ENCODE data around the gene CROCC2.

The CROCC2 gene

DNA sequence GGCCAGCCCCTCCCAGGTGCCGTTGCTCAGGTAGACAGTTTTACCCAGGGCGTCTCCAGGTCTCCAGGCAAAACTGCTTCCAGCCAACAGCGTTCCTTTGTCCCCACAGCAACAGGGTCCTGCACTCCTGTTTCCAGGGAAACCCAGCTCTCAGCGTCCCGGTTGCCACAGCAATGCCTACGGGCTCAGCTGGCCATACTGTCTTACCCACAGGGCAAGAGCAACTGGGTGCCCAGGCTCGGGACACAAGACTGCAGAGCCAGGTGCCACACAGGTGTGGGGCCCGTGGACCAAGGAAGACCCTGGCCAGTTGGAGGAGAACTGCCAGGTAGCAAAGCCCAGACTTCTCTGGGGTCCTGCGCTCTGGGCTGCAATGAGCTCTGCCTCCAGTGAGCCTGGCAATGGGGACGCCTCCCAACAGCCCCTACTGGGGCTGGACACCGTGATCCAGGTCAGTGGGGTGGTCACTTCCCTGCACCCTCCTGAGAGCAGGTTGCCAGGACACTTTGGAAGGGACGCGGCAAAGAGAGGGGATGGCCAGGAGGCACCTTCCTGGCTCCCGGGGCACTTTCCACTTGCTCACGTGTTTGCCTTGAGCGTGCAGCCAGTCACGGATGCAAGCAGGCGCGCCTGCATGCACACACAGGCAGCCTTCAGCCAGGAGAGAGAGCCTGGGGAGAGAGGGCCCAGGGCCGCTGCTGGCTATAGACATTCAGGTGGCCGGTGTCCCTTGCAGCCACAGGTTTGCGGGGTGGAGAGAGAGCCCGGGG lies at the start of gene CROCC2:
CROCC2 (plus strand) TSS at position 196 of the 770 bp plus-strand sequence; CDS start at position 374, 178 bp downstream.
- no peak for DNase-seq (ENCODE audit: low spot score)

DNA sequence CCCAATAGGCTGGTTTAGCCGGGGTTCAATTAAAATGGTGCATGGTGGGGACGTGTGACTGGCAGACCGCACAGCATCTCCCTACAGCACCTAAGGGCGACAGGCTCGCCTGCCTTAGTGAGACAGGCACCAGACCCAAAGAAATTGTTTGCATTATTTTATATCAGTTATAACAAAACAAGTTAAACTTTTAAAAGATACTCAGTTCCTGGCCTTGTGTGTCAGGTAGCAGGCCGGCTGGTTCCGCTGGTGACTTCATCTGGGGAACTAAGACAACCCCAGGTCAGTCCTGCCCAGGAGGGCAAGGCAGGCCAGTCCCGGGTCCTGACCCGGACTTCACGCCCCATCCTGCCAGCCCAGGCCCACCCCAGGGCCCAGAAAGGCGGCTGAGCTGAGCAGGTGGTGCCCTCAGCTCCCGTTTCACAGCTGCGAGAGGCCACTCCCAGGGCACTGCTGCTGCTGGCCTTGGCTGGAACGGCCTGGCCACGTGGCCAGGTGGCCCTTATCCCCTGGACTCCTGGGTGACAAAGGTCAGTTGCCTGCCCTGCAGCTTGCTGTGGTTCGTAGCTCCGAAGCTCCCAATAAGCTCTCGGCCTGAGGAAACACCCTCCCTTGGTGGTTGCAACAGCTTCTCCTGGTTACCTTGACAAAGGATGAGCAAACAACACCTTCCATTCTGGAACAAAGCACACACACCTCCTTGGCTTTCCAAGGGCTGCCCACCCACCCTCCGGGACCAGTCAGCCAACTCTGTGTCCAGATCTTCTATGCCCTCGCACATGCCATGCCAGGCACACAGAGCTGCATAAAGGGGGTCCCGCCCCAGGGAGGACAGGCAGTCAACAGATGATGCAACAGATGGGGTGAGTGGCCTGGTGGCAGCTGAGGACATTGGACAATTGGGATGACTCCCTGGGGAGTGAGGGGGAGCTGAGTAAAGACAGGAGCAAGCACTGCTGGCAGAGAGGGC lies 48.8 kb upstream of the CROCC2 start:
- DNase-seq (ENCODE audit: low spot score): no peak

DNA sequence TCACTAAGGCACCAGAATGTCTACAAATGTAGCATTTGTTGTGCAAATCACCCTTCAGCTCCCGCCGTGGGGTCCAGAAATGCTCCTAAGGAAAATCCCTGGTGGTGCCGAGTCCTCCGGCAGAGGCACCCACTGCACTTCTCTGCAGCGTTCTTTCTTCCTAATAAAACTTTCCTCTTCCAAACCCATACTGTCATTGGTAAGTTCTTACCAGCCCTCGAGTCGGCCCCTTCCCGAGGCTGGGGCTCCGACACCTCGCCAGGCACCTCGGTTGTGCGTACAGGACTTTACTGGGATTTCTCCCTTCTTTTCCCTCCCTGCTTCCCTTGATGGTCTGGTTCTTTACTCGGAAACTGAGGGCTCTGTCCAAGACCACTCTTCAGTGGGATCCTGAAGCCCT lies 47.8 kb upstream of the CROCC2 start:
- DNase-seq (ENCODE audit: low spot score): no peak

DNA sequence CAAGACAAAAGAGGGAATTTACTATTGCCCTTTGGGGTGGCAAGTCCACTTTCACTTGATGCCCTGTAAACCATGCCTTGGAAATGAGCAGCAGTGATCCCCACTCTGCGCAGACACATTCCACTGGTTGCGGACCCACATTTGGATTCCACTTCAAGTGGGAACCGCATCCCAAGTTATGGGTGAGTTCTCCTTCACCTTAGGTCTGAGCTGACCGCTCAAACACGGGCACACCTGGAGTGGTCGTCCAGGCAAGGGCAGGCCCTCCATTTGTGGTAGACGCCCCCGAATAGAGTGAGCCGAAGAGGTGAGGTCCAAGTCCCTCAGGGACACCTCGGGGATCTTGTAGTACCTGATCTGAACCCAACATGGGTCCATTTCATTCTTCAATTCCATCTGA lies 47.3 kb upstream of the CROCC2 start:
- DNase-seq (ENCODE audit: low spot score): no peak

DNA sequence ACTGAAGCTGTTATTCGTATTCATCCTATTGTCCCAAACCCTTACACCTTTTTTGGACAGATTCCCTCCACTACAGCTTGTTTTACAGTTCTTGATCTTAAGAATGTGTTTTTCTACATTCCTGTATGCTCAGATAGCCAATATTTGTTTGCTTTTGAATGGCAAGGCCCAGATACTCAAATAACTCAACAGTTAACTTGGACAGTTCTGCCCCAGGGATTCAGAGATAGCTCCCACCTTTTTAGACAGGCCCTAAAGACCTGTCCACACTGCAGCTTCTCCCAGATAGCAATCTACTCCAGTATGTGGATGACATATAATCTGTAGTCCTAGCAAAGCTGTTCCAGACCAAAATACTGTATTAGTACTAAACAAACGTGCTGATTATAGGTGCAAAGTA lies 44.6 kb upstream of the CROCC2 start:
- no peak for DNase-seq (ENCODE audit: low spot score)

DNA sequence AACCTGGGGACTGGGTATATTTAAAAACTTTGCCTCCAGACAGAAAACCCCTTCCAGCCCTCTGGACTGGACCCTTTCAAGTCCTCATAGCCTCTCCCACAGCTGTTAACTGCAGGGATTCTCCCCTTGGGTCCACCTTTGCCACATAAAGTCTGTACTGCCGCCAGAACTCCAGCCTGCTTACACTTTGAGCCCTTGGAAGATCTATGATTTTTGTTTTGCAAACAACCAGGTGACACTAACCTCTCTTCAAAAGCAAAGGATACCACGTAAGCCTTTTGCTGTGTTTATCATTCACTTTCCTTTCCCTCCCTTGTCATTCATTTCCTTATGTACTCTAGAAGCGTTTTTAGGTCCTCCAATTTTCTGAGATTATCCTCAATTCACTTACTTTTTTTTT lies 41.7 kb upstream of the CROCC2 start:
- no peak for DNase-seq (ENCODE audit: low spot score)

DNA sequence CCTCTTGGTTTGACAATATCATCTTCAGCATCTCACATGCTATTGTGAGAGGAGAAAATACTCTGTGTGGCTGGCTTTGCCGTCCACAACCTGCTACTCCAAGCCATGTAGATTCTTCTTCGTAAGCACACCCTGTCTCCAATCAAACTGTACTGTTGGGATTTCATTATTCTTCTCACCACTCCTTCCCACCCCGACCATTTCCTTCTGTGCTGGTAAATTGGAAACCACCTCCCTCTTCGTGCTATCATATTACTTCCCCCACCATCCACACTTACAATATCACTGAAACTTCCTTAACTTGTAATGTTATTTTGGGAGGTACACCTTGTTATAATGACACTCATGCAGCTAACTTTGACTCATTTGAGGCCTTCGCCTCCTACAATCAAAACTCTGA lies 40.7 kb upstream of the CROCC2 start:
- no peak for DNase-seq (ENCODE audit: low spot score)

DNA sequence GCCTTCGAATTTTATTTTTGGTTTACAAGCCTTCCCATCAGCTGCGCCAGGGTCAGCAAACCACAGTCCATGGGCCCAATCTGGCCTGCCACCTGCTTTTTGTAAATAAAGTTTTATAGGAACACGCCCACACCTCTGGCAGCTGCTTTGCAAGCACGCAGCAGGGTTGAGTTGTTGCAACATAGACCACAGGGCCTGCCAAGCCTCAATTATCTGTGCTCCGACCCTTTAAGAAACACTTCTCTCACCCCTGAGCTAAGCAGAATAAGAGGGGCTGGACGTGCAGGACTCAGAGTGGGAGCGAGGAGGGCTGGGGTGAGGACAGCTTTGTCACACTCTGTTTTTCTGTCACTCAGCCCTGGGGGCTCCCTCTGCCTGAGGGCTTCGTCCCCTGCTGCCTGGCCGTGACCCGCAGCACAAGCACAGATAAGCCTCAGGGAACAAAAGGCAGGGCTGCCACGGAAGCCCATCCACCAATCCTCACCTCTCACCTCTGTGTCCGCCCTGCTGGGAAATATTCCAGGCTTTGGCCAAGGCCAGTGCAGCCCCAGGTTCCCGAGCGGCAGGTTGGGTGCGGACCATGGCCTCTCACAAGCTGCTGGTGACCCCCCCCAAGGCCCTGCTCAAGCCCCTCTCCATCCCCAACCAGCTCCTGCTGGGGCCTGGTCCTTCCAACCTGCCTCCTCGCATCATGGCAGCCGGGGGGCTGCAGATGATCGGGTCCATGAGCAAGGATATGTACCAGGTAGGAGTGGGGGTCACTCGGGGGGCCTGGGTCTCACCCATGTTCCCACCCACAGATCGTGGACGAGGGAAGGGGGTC lies 37.6 kb upstream of the CROCC2 start, which contains the start of gene AGXT:
AGXT (plus strand) TSS at position 539 of the 823 bp plus-strand sequence; CDS start at position 581, 42 bp downstream.
- DNase-seq (ENCODE audit: low spot score): peak; percentile 23

DNA sequence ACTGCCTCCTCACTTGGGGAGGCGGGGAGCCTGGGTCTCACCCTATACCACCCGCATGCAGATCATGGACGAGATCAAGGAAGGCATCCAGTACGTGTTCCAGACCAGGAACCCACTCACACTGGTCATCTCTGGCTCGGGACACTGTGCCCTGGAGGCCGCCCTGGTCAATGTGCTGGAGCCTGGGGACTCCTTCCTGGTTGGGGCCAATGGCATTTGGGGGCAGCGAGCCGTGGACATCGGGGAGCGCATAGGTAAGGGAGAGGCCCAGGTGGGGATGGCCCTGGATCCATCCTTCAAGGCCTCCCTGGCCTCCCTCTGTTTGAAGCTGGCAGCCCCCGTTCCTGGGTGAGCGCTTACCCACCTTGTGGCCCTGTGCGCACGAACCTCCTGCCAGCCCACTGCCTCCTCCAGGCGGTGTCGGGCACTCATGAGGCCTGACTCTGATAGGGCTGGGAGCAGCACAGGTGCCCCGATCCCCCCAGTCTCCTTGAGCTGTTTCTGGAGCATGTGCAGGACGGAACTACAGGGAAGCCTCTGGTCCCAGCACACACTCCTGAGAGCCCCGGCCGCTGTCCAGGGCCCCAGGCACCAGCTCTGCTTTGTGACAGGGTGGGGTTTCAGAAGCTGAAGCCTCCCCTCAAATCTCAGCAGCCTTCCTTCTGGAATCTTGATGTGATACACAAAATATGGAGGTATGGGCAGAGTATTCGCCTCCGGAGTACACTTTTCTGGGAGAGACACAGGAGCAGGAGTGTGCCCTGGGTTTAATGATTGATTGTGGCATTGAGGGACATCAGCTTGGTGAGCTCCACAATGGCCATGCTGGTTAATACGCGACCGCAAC lies 36.8 kb upstream of the CROCC2 start:
- DNase-seq (ENCODE audit: low spot score): no peak

DNA sequence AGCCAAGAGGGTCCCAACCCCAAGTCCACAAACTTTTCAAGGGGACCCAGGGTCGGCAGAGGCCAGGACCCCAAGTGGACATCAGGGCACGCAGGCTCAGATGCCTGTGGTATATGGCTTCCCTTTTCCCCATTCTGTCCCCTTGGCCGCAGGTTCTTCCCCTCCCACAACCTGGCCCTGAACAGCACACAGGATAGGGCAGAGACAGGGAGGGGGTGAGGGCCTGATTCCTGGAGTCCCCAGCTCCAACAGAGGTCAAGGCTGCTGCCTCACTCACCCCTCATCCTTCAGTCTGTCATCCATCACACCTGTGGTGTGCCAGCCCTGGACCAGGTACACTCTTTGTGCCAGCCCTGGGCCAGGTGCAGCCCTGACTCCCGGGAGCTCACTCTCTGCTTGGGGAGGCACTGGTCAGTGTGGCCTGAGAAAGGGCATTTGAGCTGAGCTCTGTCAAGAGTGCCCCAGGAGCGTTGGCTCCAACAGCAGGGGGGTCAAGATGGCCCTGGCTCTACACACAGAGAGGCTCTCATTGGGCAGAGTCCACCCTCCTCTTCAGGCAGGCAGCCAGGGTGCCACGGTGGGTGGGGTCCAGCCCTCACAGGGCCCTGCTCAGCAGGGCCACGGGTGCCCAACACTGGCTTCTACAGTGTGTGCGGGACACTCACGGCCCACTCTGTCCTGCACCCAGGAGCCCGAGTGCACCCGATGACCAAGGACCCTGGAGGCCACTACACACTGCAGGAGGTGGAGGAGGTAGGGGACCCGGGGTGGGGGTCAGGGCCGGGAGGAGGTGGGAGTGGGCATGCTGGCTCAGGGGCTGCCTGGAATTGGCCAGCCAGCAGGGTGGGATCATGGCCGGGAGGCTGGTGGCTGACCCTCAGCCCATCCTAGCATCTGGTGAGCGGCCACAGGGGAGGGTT lies 35.9 kb upstream of the CROCC2 start:
- no peak for DNase-seq (ENCODE audit: low spot score)

DNA sequence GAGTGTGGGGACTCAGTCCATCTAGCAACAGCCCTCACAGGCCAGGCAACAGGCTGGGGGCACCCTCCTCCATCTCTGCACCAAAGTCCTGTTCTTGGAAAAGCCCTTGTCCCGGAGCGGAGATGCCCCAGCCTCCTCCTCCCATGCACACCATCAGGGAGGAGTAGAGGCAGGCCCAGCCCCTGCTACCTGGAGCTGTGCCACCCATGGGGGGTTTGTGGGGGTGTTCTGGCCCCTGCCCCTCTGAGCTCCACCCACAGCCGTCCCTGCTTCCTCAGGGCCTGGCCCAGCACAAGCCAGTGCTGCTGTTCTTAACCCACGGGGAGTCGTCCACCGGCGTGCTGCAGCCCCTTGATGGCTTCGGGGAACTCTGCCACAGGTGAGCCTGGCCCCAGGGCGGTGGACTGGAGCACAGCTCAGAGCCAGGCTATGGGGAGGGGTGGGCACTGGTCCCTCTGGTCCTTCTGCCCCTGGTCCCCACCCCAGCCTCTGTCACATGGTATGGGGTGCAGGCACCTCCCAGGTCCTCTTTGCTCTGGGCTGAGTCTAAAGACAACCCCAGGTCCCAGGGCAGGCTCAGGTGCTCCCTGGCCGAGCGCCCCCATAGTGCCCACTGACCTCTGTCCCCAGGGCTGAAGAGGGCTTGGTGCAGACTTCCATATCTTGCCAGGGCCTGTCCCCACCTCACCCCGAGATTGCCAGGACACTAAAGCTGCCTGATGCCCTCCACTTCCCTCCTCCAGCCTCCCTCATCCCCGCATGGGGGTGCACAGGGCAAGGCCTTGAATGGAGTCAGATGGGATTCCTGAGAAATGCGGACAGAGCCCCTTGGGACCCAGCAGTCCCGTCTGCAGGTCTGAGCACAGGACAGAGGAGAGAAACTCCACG lies 34.8 kb upstream of the CROCC2 start:
- DNase-seq (ENCODE audit: low spot score): no peak

DNA sequence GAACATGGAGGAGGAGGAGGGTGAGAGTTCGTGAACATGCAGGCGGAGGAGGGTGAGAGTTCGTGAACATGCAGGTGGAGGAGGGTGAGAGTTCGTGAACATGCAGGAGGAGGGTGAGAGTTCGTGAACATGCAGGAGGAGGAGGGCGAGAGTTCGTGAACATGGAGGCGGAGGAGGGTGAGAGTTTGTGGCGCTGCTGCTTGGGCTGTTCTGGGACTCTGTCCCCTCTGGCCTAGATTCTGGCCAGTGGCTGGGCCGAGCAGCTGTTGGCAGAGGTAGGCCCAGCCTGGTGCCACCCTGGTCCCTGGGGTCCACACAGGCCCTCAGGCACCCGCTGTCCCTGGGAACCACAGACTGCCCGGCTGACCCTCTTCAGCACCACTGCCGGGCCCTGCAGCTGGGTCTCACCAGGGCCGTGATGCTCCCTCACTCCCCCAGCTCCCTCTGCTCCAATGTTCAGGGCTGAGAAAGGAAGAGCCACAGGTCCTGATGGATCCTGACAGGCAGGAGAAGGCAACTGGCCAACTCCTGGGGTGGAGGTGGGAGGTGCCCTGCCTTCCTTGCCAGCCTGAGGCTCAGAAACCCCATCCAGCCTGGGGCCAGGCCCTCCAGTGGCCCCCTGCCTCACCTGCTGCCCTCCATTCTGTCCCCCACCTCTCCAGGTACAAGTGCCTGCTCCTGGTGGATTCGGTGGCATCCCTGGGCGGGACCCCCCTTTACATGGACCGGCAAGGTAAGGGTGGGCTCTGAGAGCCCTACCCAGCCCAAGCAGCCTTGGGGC lies 33.6 kb upstream of the CROCC2 start:
- DNase-seq (ENCODE audit: low spot score): no peak

DNA sequence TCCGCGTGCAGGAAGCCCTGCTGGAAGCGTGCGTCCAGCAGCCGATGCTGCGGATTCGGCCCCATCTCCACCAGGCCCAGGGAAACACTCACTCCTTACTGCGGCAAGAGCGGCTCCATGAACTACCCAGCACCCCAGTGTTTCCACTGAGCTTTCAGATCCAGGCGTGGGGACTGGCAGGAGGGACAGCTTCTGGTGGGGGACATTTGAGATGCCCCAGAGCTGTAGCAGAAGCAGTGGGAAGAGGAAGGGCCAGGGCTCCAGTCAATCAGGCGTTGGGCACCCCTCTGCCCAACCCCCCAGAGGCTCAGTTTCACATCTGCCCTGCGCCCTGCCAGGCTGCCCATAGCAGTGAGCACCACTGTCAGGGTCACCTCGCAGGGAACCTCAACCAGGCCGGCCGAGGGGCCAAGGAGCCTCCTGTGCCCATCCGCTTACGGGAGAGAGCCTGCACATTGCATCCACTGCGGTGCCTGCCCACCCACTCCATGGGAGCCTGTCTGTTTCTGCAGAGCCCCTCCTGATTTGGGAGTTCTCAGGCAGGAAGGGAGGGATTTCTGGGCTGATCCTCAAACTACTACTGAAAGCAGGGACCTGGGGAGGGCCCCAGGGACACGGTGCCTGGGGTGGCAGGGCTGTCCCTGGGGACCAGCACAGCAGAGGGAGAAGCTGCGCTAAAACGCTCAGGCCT lies 32.9 kb upstream of the CROCC2 start:
- DNase-seq (ENCODE audit: low spot score): no peak

DNA sequence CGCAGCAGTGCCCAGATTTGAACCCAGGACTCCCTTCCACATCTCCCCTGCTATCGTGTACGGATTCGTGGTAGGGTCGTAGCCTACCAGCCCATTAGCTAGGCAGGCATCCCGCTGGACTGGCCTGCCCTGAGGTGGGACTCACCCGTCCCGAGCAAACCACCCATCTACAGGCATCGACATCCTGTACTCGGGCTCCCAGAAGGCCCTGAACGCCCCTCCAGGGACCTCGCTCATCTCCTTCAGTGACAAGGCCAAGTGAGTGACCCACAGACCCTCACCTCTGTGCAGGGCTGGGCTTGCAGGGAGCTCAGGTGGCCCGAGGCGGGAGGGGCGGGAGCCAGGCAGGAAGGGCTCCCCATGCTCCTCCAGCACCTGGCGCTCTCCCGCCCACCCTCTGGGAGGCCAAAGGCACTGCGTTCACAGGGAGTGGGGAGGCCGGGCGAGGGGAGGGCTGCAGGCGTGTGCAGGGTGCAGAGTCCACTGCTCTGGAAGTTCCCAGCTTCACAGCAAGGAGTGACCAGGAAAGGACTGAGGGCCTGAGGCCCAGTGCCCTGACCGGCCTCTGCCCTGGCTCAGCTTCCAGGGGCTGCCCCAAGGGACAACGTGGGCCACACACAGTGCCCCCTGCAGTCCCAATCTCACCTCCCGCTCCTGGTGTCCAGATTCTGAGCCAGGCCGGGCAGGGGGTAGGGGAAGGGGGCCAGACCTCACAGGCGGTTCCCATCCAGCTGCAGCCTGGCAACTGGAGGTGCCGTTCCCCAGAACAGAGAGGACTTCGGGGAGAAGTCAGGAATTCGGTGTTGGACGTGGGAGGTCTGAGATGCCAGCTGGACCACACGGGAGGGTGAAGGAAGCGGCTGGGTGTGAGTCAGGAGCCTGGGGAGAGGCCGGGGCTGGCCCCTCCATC lies 32.1 kb upstream of the CROCC2 start:
- DNase-seq (ENCODE audit: low spot score): no peak

DNA sequence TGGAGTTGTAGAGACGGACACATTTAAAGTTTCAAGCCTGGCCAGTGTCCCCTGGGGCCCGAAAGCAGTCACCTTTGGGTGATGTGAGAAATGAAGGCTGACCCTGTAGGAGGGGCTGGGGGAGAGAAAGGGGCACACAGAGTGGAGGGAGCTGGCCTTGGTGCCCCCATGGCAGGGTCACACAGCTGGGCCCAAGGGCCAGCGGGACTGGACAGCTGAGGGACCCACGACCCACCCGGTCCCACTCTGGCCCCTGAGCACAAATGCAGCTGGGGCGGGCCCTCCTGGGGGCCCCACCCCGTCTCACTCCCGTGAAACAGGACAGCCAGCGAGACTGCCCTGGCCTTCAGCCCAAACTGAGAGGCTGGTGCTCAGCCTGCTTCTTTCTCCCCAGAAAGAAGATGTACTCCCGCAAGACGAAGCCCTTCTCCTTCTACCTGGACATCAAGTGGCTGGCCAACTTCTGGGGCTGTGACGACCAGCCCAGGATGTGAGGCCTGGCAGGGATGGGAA lies 31.4 kb upstream of the CROCC2 start:
- DNase-seq (ENCODE audit: low spot score): no peak

All from SW480 (cell line).